CD4-positive, CD25-positive, alpha-beta regulatory T cell (primary cell): ENCODE results near the gene IL21R. TPM values are rescaled to one million over a fixed set of nuclear protein-coding genes. Genes with fewer than 3 reads are reported as not detected.

Experiments
- ATAC-seq, 2 donors: fragments of 150-1000 bp; cut with Tn5 transposase; one replicate each; pipeline ENCODE4 v1.10.0; 2021; ENCODE audit warnings: low read depth in 2 of 2, moderate number of reproducible peaks in 2 of 2, moderate library complexity in 1 of 2
- DNase-seq, 3 donors: peaks; one replicate each; pipeline versions ENCODE4 v3.0.0 to v3.0.0-alpha.2; 2012 to 2022; ENCODE audit warnings: mixed read lengths in 1 of 3
- H3K27ac ChIP-seq: one replicate; pipeline ENCODE4 v1.7.0; 2013; ENCODE audit warnings: mild to moderate bottlenecking, low read length; ENCODE audit not compliant: insufficient read depth, poor library complexity, severe bottlenecking
- H3K27me3 ChIP-seq: one replicate; pipeline ENCODE4 v1.7.0; 2013; ENCODE audit warnings: low read length; ENCODE audit not compliant: control insufficient read depth, insufficient read depth
- H3K36me3 ChIP-seq: one replicate; pipeline ENCODE4 v1.7.0; 2013; ENCODE audit warnings: mild to moderate bottlenecking, low read length, moderate library complexity; ENCODE audit not compliant: control insufficient read depth, insufficient read depth
- H3K4me1 ChIP-seq: 2 replicates; pipeline ENCODE4 v1.7.0; 2013; ENCODE audit warnings: mild to moderate bottlenecking, low read length; ENCODE audit not compliant: insufficient read depth, control insufficient read depth, poor library complexity, severe bottlenecking
- H3K4me3 ChIP-seq: one replicate; pipeline ENCODE4 v1.7.0; 2013; ENCODE audit warnings: low read depth, mild to moderate bottlenecking, low read length, moderate library complexity
- H3K9me3 ChIP-seq, 2 experiments: 1 replicate in 1 of 2; 2 replicates in 1 of 2; pipeline ENCODE4 v1.7.0; 2013; ENCODE audit warnings: low read length in 2 of 2, mild to moderate bottlenecking in 1 of 2, moderate library complexity in 1 of 2; ENCODE audit not compliant: control insufficient read depth in 2 of 2
- H3K27ac Mint-ChIP-seq, 3 donors: one replicate each; pipeline ENCODE4 v1.8.0; 2020 to 2022; ENCODE audit warnings: mild to moderate bottlenecking in 3 of 3, mixed read lengths in 3 of 3, moderate library complexity in 2 of 3
- H3K27me3 Mint-ChIP-seq: one replicate; pipeline ENCODE4 v1.8.0; 2022; ENCODE audit warnings: mild to moderate bottlenecking, mixed read lengths
- H3K36me3 Mint-ChIP-seq: one replicate; pipeline ENCODE4 v1.8.0; 2020; ENCODE audit warnings: mixed read lengths
- H3K4me1 Mint-ChIP-seq, 4 donors: one replicate each; pipeline ENCODE4 v1.8.0; 2020 to 2022; ENCODE audit warnings: mixed read lengths in 4 of 4, mild to moderate bottlenecking in 1 of 4
- H3K4me3 Mint-ChIP-seq, 4 donors: one replicate each; pipeline ENCODE4 v1.8.0; 2020 to 2022; ENCODE audit warnings: mild to moderate bottlenecking in 4 of 4, mixed read lengths in 4 of 4, moderate library complexity in 3 of 4
- H3K9me3 Mint-ChIP-seq, 7 donors: one replicate each; pipeline ENCODE4 v1.8.0; 2020 to 2022; ENCODE audit warnings: mixed read lengths in 7 of 7, mild to moderate bottlenecking in 3 of 7, moderate library complexity in 2 of 7
- polyA plus RNA-seq, 4 donors: library from polyadenylated mRNA; unstranded; fragments of 300-500 nt; fragmentation: Illumina TruSeq; gene quantifications; one replicate each; pipeline ENCODE4 v1.2.3, GENCODE V29; 2021
- total RNA-seq: library from RNA; stranded (reverse); gene quantifications from one replicate; pipeline ENCODE4 v1.2.3, GENCODE V29; 2022

IL21R gene
- total and polyA plus RNA-seq, 5 donors from 2014 or later: 34.3 to 63.1 (median 38.6) TPM

GRCh38 chr16:27498031-27498825 is 96.3 kb downstream of the IL21R start:
- H3K4me3 ChIP-seq: no peak overlapping the region
- ATAC-seq (no peak), DNase-seq (no peak)
- H3K4me1 ChIP-seq: no peaks in the 10 kb centered on the region
- no peak overlapping the region for H3K4me3 Mint-ChIP-seq
- peaks cover 58% of the 10 kb centered on the region for H3K36me3 Mint-ChIP-seq
- no peak overlapping the region for H3K27ac ChIP-seq
- H3K27ac Mint-ChIP-seq: peak overlapping the region in 1 of 3 donors; percentile 68
- H3K4me1 Mint-ChIP-seq: no peaks in the 10 kb centered on the region
- H3K9me3 Mint-ChIP-seq: no peaks in the 10 kb centered on the region
- H3K9me3 ChIP-seq: no peaks in the 10 kb centered on the region
- H3K27me3 ChIP-seq: no peaks in the 10 kb centered on the region
- H3K36me3 ChIP-seq: peaks cover 88% of the 10 kb centered on the region
- H3K27me3 Mint-ChIP-seq: no peaks in the 10 kb centered on the region

GRCh38 chr16:27498916-27499658 is 97.1 kb downstream of the IL21R start:
- ATAC-seq (no peak), DNase-seq (no peak)
- H3K4me3 Mint-ChIP-seq: no peak overlapping the region
- peaks cover 91% of the 10 kb centered on the region for H3K36me3 ChIP-seq
- no peak overlapping the region for H3K4me3 ChIP-seq
- no peaks in the 10 kb centered on the region for H3K27me3 Mint-ChIP-seq
- H3K4me1 ChIP-seq: no peaks in the 10 kb centered on the region
- H3K27me3 ChIP-seq: no peaks in the 10 kb centered on the region
- no peaks in the 10 kb centered on the region for H3K9me3 Mint-ChIP-seq
- peaks cover 65% of the 10 kb centered on the region for H3K36me3 Mint-ChIP-seq
- no peak overlapping the region for H3K27ac Mint-ChIP-seq
- no peaks in the 10 kb centered on the region for H3K9me3 ChIP-seq
- H3K4me1 Mint-ChIP-seq: no peaks in the 10 kb centered on the region
- no peak overlapping the region for H3K27ac ChIP-seq

- H3K27me3 Mint-ChIP-seq: no peaks in the 10 kb centered on the region
- no peak for ATAC-seq
- H3K4me1 Mint-ChIP-seq: no peaks in the 10 kb centered on the region
- no peaks in the 10 kb centered on the region for H3K9me3 ChIP-seq
- DNase-seq: no peak
- peaks cover 92% of the 10 kb centered on the region for H3K36me3 ChIP-seq
- H3K27ac ChIP-seq: no peak overlapping the region
- H3K9me3 Mint-ChIP-seq: no peaks in the 10 kb centered on the region
- H3K36me3 Mint-ChIP-seq: peaks cover 62% of the 10 kb centered on the region
- no peak overlapping the region for H3K4me3 Mint-ChIP-seq
- no peak overlapping the region for H3K4me3 ChIP-seq
- no peaks in the 10 kb centered on the region for H3K27me3 ChIP-seq
- H3K4me1 ChIP-seq: no peaks in the 10 kb centered on the region
- H3K27ac Mint-ChIP-seq: no peak overlapping the region
Observed at GRCh38 chr16:27499659-27500055, 97.7 kb downstream of the IL21R start.

- Histone ChIP-seq H3K27ac (no peak overlapping the region), H3K27me3 (no peaks in the 10 kb centered on the region), H3K9me3 (no peaks in the 10 kb centered on the region), H3K4me3 (no peak overlapping the region), H3K36me3 (peaks cover 97% of the 10 kb centered on the region), H3K4me1 (no peaks in the 10 kb centered on the region)
- H3K27ac Mint-ChIP-seq: no peak overlapping the region
- H3K36me3 Mint-ChIP-seq: peaks cover 67% of the 10 kb centered on the region
- no peak for DNase-seq
- H3K4me3 Mint-ChIP-seq: no peak overlapping the region
- no peaks in the 10 kb centered on the region for H3K4me1 Mint-ChIP-seq
- H3K9me3 Mint-ChIP-seq: no peaks in the 10 kb centered on the region
- ATAC-seq: no peak
- no peaks in the 10 kb centered on the region for H3K27me3 Mint-ChIP-seq
Observed at GRCh38 chr16:27500801-27501200, 98.8 kb downstream of the IL21R start.

Other genes starting within 250 kb of the IL21R start
- gene KDM8, start 198.6 kb upstream of the IL21R start, total RNA-seq: 14.7 TPM
- gene KDM8, start 198.6 kb upstream of the IL21R start, polyA plus RNA-seq: 1 to 10 TPM; 2.8 to 8.8 (median 4.3) TPM
- 40.0 TPM for gene NSMCE1, start 133.4 kb upstream of the IL21R start, total RNA-seq
- 100 to 1,000 TPM; 128 to 156 (median 138) TPM for gene NSMCE1, start 133.4 kb upstream of the IL21R start, polyA plus RNA-seq
- 160 TPM for gene IL4R, start 88.2 kb upstream of the IL21R start, total RNA-seq
- 10 to 100 TPM; 21.2 to 32.4 (median 25.8) TPM for gene IL4R, start 88.2 kb upstream of the IL21R start, polyA plus RNA-seq
- gene GTF3C1, start 147.7 kb downstream of the IL21R start, total RNA-seq: 57.2 TPM
- gene GTF3C1, start 147.7 kb downstream of the IL21R start, polyA plus RNA-seq: 10 to 100 TPM; 14.9 to 25.2 (median 20.9) TPM
- gene KATNIP, start 148.0 kb downstream of the IL21R start, total RNA-seq: 31.5 TPM
- 1 to 10 TPM; 1.4 to 4.2 (median 3.2) TPM for gene KATNIP, start 148.0 kb downstream of the IL21R start, polyA plus RNA-seq